GM18520 (cell line): ENCODE measurements around the gene STK32B.
"Not testable (repeated sequence)": the region's sequence is repeated elsewhere in the genome, so short reads cannot be mapped to it uniquely, and the experiment has no call there.

Experiments used
- ATAC-seq: cut with Tn5 transposase; IDR thresholded peaks from one replicate; pipeline ENCODE4 v1.9.1; 2021; ENCODE audit not compliant: unreplicated experiment

STK32B gene

DNA sequence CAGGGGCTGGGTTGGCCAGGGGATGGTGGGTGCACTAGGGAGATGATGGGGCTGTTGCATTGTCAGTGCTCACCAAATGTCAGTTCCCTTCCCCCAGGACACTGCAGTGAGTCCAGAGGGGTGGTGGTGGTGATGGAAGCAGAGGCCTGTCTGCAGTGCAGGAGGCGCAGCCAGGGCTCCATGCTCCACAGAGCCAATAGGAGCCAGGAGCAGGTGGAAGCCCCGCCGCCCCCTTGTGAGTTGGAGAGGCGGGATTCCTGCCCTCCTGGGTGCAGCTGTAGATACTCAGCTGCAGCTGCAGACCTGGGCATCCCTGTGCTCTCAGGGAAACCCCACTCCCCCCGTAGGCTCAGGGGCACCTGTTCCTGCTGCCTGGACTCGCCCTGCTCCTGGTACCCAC is 372.4 kb downstream of the STK32B start:
- no peak for ATAC-seq

DNA sequence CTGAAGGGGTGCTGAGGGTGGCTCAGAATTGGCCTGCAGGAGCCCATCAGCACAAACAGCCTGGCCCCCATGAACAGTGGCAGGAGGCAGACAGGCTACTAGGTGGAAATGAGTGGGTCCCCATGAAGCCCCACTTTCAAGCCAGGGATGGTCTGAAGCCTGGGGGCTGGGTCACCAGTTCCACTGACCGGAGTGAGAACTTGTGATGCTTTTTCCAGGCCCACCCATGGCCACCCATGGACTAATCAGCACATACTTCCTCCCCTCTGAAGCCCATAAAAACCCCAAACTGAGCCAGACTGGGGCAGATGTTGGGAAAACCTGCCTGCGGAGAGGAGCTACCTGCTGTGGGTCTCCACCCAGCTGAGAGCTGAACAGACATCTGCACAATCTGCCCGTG is 372.9 kb downstream of the STK32B start:
- ATAC-seq, result no peak

- no peak for ATAC-seq
Observed at GRCh38 chr4:5424901-5425300, 373.6 kb downstream of the STK32B start.

- no peak for ATAC-seq
Observed at GRCh38 chr4:5429747-5430146, 378.5 kb downstream of the STK32B start.

DNA sequence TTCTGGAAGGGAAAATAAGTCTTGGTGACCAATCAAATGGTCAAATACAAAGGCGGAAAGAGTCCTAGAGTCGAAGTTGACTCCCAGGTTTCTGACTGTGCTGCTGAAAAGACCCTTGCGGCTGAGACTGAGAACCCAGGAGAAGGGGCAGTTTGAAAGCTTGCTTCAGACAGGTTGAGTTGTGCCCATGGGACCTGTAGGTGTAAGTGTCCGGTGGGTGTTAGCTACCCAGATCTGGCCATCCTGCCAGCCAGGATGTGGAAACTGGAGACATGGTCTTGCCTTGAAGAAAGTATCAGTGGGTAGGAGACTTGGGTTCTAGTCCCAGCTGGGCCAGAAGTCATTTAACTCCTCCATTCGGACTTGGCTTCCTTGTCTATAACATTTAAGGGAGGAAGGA is 381.9 kb downstream of the STK32B start:
- no peak for ATAC-seq

- ATAC-seq, result no peak
Observed at GRCh38 chr4:5435201-5435600, 383.9 kb downstream of the STK32B start.

- no peak for ATAC-seq
Observed at GRCh38 chr4:5435823-5436222, 384.5 kb downstream of the STK32B start.

DNA sequence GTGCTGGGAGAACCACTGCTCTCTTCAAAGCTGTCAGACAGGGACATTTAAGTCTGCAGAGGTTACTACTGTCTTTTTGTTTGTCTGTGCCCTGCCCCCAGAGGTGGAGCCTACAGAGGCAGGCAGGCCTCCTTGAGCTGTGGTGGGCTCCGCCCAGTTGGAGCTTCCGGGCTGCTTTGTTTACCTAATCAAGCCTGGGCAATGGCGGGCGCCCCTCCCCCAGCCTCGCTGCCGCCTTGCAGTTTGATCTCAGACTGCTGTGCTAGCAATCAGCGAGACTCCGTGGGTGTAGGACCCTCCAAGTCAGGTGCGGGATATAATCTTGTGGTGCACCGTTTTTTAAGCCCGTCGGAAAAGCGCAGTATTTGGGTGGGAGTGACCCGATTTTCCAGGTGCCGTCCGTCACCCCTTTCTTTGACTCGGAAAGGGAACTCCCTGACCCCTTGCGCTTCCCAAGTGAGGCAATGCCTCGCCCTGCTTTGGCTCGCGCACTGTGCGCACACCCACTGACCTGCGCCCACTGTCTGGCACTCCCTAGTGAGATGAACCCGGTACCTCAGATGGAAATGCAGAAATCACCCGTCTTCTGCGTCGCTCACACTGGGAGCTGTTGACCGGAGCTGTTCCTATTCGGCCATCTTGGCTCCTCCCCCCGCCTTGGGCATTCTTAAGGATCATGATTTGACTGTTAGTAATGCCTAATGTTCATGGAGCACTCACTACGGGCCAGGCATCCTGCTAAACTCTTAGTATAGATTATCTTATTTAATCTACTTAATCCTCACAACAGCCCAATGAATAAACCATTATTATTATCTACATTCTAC is 392.9 kb downstream of the STK32B start:
- ATAC-seq, result not testable (repeated sequence)

DNA sequence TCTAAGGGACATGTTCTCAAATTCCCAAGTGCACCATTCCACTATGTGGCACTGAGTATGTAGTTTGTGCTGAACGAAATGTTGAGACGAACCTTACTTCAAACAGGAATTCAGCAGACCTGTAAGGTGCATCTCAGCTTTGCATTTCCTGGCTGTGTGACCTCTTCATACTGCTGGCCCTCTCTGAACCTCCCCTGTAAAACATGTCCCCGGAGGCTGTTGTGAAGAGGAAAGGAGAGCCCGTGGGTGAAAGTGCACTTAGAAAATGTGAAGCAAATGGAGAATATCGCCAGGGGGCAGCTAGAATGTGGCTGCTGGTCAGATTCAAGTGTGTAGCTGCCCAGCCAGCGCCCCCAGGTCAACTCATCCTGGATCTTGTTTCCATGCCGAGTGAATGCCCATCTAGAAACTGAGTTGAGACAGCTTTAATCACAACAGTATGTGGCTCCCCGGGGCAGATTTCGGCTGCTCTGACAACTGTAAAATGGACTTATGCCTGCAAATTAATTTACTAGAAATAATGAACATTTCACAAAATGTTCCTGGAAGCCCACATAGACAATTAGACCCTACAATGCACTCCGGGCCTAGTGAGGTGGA is 393.7 kb downstream of the STK32B start:
- no peak for ATAC-seq

DNA sequence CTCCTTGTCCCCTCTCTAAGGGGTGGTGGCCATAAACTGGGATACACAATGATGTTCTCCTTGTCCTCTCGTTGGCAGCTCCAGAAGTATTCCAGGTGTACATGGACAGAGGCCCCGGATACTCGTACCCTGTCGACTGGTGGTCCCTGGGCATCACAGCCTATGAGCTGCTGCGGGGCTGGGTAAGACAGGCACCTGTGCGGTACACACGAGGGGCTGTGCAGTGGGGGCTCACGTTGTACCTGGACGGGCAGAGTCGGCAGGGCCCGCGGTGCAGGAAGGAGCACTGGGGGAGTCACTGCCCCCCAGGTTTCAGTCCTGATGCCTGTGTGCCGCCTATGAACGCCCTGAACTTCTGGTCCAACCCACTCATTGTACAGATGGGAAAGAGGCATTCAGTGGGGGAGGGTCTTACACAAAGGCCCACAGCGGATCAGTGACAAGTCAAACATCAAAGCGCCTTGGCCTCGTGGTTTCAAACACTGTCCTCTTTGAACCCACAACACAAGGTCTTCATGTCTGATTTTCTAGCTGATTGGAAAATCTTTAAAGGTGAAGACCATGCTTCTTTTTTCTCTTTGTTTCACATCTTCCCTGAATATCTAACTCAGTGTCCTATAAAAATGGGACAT is 395.4 kb downstream of the STK32B start:
- ATAC-seq, result no peak

GRCh38 chr4:5447755-5448154 is 396.5 kb downstream of the STK32B start:
- ATAC-seq, result no peak

- ATAC-seq, result no peak
Observed at GRCh38 chr4:5448221-5448620, 396.9 kb downstream of the STK32B start.

GRCh38 chr4:5451243-5451642 is 400.0 kb downstream of the STK32B start:
- no peak for ATAC-seq

DNA sequence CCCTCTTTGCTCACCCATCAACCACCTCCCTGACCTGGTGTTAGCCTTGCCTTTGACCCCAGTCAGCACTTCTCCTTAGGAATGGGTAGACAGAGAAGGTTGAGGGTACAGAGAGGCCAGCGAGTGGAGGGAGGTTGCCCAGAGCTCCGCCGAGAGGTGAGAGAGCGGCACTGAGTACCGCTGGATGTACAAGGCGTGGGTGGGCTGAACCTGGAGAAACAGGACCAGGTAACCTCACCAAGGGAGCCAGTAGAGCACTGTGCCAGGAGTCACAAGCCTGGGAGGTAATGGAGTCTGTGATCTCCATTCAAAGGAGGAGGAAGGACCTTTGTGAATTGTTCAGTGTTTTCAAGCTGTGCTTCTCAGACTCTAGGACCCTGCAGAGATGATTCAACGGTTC is 400.9 kb downstream of the STK32B start:
- ATAC-seq, result no peak

DNA sequence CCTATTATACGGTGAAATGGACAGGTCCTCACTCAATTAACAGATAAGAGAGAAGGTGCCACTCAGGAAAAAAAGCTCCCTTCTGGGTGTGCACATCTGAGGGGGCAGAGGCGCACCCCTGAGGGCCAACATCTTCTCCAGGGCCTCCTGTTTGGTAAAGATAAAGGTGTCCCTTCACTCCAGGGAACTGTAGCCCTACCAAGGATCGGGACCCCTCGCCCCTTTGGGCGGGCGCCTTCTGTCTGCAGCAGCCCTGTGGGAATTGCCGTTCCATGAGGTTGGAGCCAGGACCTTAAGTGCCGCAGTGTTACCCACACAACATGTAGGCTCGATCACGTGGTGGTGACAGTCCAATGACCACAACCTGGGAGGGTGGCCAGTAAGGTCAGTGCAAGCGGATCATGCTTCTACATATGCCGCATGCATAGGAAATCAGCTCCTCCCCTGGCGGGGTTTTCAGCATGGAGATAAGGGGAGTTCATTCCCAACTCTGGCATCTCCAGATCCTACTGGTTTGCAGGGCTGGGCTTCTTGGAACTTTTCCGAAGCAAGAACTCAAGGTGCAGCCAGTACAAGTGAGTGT is 403.8 kb downstream of the STK32B start:
- no peak for ATAC-seq

GRCh38 chr4:5456296-5456845 is 405.1 kb downstream of the STK32B start:
- ATAC-seq, result no peak

DNA sequence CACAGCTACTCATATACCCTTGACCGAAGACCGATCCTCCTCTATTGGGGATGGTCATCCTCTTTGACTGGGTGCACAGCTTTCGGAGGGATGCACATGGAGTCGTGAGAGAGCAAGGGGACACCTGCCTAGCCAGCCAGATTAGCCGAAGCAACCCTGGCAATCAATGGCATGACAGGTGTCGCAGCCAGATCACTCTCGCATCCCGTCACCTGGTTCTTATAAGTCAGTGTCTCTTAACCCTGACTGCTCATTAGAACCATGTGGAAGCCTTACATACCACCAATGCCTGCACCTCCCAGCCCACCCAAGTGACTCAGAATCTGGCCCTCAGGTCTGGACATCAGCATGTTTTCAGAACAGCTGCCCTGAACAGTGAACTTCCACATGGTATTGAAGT is 407.4 kb downstream of the STK32B start:
- no peak for ATAC-seq

- ATAC-seq, result no peak
Observed at GRCh38 chr4:5459236-5459635, 408.0 kb downstream of the STK32B start.

DNA sequence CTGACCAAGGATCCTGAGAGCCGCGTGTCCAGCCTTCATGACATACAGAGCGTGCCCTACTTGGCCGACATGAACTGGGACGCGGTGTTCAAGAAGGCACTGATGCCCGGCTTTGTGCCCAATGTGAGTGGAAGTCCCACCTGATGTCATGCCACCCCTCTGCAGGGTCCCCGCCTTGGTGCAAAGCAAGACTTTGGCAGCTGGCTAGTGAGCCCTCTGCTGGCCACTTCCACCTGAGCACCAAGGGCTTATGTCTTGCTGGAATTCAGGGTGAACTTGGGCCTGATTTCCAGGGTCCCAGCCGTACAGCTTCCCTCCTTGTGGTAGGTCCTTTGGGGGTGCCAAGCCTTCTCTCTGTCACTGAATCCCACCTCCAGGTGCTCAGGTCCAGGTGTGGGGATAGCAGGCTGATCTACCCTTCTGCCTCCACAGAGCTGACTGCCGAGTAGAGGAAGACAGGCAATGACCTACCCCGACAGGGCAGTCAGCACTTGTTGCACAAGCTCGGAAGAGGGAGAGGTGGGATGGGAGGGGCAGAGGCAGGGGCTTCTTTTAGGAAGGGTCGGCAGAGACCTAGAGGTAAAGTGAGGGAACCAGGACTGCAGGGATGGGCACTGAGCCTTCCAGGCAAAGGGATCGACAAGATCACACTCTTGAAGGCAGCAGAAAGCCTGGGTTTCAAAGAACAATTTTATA is 409.0 kb downstream of the STK32B start:
- ATAC-seq, result no peak

GRCh38 chr4:5461477-5461876 is 410.2 kb downstream of the STK32B start:
- ATAC-seq, result no peak

DNA sequence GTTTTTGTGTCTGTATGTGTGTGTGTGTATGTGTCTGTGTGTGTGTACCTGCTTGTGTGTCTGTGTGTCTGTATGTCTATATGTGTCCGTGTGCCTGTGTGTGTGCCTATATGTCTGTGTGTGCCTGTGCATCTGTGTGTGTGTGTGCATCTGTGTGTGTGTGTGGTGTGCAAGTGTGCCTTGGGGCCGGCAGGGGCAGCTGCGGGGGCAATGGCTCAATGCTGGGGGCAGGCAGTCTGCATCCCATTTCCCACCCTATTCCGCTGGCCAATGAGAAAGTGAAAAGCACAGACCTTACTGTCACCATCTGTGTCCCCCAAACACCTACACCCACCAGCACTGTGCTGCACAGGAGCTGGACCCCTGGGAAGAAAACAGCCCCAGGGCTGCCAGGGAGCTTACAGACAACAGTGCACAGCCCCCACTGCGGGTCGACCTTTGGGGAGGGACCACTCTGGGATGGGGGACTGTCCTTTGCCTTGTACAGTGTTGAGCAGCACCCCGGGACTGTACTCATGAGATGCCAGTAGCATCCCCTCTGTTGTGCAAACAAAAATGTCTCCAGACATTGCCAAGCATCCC is 411.1 kb downstream of the STK32B start:
- no peak for ATAC-seq
